ENCODE measurements around the gene NHSL2.

NHSL2 gene

GRCh38 chrX:72060921-72061490, 150.4 kb downstream of the NHSL2 start:
- no peak for DNase-seq (ENCODE audit: low read depth)
- no peak overlapping the region for H3K4me3 ChIP-seq (ENCODE audit: low read length)
- no peak for TF ChIP-seq CTCF (conservative IDR thresholded peaks at IDR 0.05; ENCODE audit: low read depth, low read length)

GRCh38 chrX:72062916-72063315, 152.3 kb downstream of the NHSL2 start:
- DNase-seq (ENCODE audit: low read depth): no peak
- TF ChIP-seq CTCF (conservative IDR thresholded peaks at IDR 0.05; ENCODE audit: low read depth, low read length): no peak

GRCh38 chrX:72069350-72070160, 158.9 kb downstream of the NHSL2 start:
- DNase-seq (ENCODE audit: low read depth): no peak
- TF ChIP-seq CTCF (conservative IDR thresholded peaks at IDR 0.05; ENCODE audit: low read depth, low read length): no peak
- H3K4me3 ChIP-seq (ENCODE audit: low read length): peak overlapping the region; percentile 29

More at GRCh38 chrX:72062916-72063315, 152.3 kb downstream of the NHSL2 start:
- H3K4me3 ChIP-seq (ENCODE audit: low read length): no peak overlapping the region

GRCh38 chrX:72071213-72071612, 160.6 kb downstream of the NHSL2 start:
- no peak overlapping the region for H3K4me3 ChIP-seq (ENCODE audit: low read length)
- DNase-seq (ENCODE audit: low read depth): no peak
- no peak for TF ChIP-seq CTCF (conservative IDR thresholded peaks at IDR 0.05; ENCODE audit: low read depth, low read length)

GRCh38 chrX:72073633-72074032, 163.0 kb downstream of the NHSL2 start:
- TF ChIP-seq CTCF (conservative IDR thresholded peaks at IDR 0.05; ENCODE audit: low read depth, low read length): no peak
- H3K4me3 ChIP-seq (ENCODE audit: low read length): no peak overlapping the region
- no peak for DNase-seq (ENCODE audit: low read depth)

- DNase-seq (ENCODE audit: low read depth): no peak
- no peak for TF ChIP-seq CTCF (conservative IDR thresholded peaks at IDR 0.05; ENCODE audit: low read depth, low read length)
- no peak overlapping the region for H3K4me3 ChIP-seq (ENCODE audit: low read length)
These were observed 167.8 kb downstream of the NHSL2 start for GRCh38 chrX:72078411-72078810.

- H3K4me3 ChIP-seq (ENCODE audit: low read length): no peak overlapping the region
- DNase-seq (ENCODE audit: low read depth): no peak
- TF ChIP-seq CTCF (conservative IDR thresholded peaks at IDR 0.05; ENCODE audit: low read depth, low read length): no peak
These were observed 169.0 kb downstream of the NHSL2 start for GRCh38 chrX:72079607-72080006.

All from retinal pigment epithelial cell (primary cell).